ENCODE measurements around the gene MAGEL2.

Gene MAGEL2

GRCh38 chr15:23647421-23648370, at the start of gene MAGEL2:
Gene MAGEL2 (minus strand): TSS chr15:23647867. CDS start chr15:23647742, 125 bp downstream.
- DNase-seq (ENCODE audit: low read depth) = no peak

- DNase-seq (ENCODE audit: low read depth) = no peak
Measured at GRCh38 chr15:23695282-23695681, 47.6 kb upstream of the MAGEL2 start.

GRCh38 chr15:23694592-23694991, 46.9 kb upstream of the MAGEL2 start:
- no peak for DNase-seq (ENCODE audit: low read depth)

- no peak for DNase-seq (ENCODE audit: low read depth)
Measured at GRCh38 chr15:23690450-23690852, 42.8 kb upstream of the MAGEL2 start.

- no peak for DNase-seq (ENCODE audit: low read depth)
Measured at GRCh38 chr15:23690015-23690414, 42.3 kb upstream of the MAGEL2 start.

GRCh38 chr15:23687143-23687470, 39.4 kb upstream of the MAGEL2 start, which contains the start of gene NDN:
Gene NDN (minus strand): TSS chr15:23687305. CDS start chr15:23687217, 88 bp downstream.
- DNase-seq (ENCODE audit: low read depth) = peak; percentile 6

- no peak for DNase-seq (ENCODE audit: low read depth)
Measured at GRCh38 chr15:23686466-23687142, 38.9 kb upstream of the MAGEL2 start.

- no peak for DNase-seq (ENCODE audit: low read depth)
Measured at GRCh38 chr15:23671481-23671880, 23.8 kb upstream of the MAGEL2 start.

GRCh38 chr15:23670970-23671369, 23.3 kb upstream of the MAGEL2 start:
- no peak for DNase-seq (ENCODE audit: low read depth)

GRCh38 chr15:23663232-23663631, 15.6 kb upstream of the MAGEL2 start:
- DNase-seq (ENCODE audit: low read depth) = no peak

GRCh38 chr15:23648920-23649515, 1.4 kb upstream of the MAGEL2 start:
- DNase-seq (ENCODE audit: low read depth) = no peak

- DNase-seq (ENCODE audit: low read depth) = no peak
Measured at GRCh38 chr15:23647001-23647295, 719 bp downstream of the MAGEL2 start.

GRCh38 chr15:23646165-23647000, 1.3 kb downstream of the MAGEL2 start:
- no peak for DNase-seq (ENCODE audit: low read depth)

GRCh38 chr15:23645371-23646164, 2.1 kb downstream of the MAGEL2 start:
- no peak for DNase-seq (ENCODE audit: low read depth)

- DNase-seq (ENCODE audit: low read depth) = no peak
Measured at GRCh38 chr15:23644829-23645228, 2.8 kb downstream of the MAGEL2 start.

GRCh38 chr15:23642413-23643044, 5.1 kb downstream of the MAGEL2 start:
- DNase-seq (ENCODE audit: low read depth) = peak; percentile 4

GRCh38 chr15:23634181-23634580, 13.5 kb downstream of the MAGEL2 start:
- DNase-seq (ENCODE audit: low read depth) = no peak

GRCh38 chr15:23629234-23629805, 18.3 kb downstream of the MAGEL2 start:
- no peak for DNase-seq (ENCODE audit: low read depth)

GRCh38 chr15:23628612-23629233, 18.9 kb downstream of the MAGEL2 start:
- no peak for DNase-seq (ENCODE audit: low read depth)

GRCh38 chr15:23616536-23616935, 31.1 kb downstream of the MAGEL2 start:
- no peak for DNase-seq (ENCODE audit: low read depth)

Data from GM04503 (cell line).